ENCODE measurements around the gene C11orf71. TPM values are rescaled to one million over a fixed set of nuclear protein-coding genes. Genes with fewer than 3 reads are reported as not detected.

C11orf71 gene
- total and polyA plus RNA-seq, 9 of the 15 experiments (the other 6 are each of a cell fraction or from before 2014, with no cell fraction given), result 2.9 to 15.1 (median 9.1) TPM

DNA sequence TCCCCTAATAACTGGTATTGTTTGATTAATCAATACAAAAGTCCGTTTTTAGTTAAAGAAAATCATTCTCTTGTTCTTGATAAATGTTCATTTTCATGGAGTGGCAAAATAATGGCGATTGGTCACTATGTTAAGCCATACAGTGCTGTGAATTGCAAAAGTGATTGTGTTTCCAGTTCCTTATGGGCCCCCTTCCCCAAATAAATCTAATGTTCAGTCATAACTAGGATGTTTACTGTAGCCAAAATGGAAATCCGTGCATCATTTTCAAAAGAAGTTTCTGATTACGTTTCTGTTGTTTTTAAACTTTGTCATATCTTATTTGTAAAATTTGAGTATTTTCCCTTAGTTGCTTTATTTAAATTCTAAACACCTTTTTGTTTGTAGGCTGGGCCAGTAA lies 1.0 kb upstream of the C11orf71 start:
- no TSS peak for BruUV-seq (replicated peaks)
- intact Hi-C loops (cut with micrococcal nuclease) (loop anchor here (2.0 kb wide), 1 partner anchor 121 kb away; no protein-coding TSS in a partner anchor), in situ Hi-C loops (cut with MboI) (no loop called here)
- FAIRE-seq (no peak), DNase-seq (ENCODE audit: extremely low read depth in 1 of 4, low spot score in 3 of 4) (no peak), ATAC-seq (no peak)
- Histone ChIP-seq H4K20me1 (replicated peaks; ENCODE audit: control insufficient read depth, insufficient read depth, low read length) (no peaks in the 10 kb centered on the region), H3K36me3 (ENCODE audit: control insufficient read depth, insufficient read depth, low read length) (peaks cover 38% of the 10 kb centered on the region), H3K9me3 (replicated peaks; ENCODE audit: control insufficient read depth, insufficient read depth, low read depth, low read length) (no peaks in the 10 kb centered on the region), H3K9me1 (ENCODE audit: control insufficient read depth, insufficient read depth, low read length) (no peaks in the 10 kb centered on the region), H3K79me2 (ENCODE audit: control insufficient read depth, insufficient read depth, low read length) (peaks cover 84% of the 10 kb centered on the region), H2AFZ (ENCODE audit: low read depth, low read length) (no peak overlapping the region), H3K4me2 (ENCODE audit: insufficient read depth, low read length) (peak overlapping the region; percentile 97), H3K4me3 (peak overlapping the region; percentile 54), H3K9ac (ENCODE audit: insufficient read depth in 1 of 2, low read depth in 2 of 2, low read length in 2 of 2) (peak overlapping the region in 1 of 2 experiments; percentile 95; a peak in 3 of 4 replicates), H3K4me1 (replicated peaks in 1 of 2; ENCODE audit: control insufficient read depth in 2 of 2, insufficient read depth in 2 of 2, low read length in 2 of 2) (peaks cover 3 to 21% of the 10 kb centered on the region in 2 experiments), H3K27ac (ENCODE audit: extremely low read depth, low read depth, low read length) (peak overlapping the region; percentile 99), H3K27me3 (ENCODE audit: control insufficient read depth in 2 of 2, insufficient read depth in 2 of 2, low read length in 2 of 2) (no peaks in the 10 kb centered on the region)
- WGBS (ENCODE audit: insufficient coverage, low coverage, missing lambda C conversion rate), result 1% methylated on average over 4 of the region's 4 CpGs
- CTCF ChIA-PET (ENCODE audit: low intra/inter-chr PET ratio), result interaction anchor here (0.5 kb wide), 1 partner anchor 39 kb away, joined by 3 read pairs; no protein-coding TSS in a partner anchor
- POLR2A ChIA-PET, result interaction anchor here (0.6 to 1.5 kb wide), 3 partner anchors 8 to 315 kb away, joined by 3 to 7 read pairs (median 3); no protein-coding TSS in a partner anchor
- TF ChIP-seq TRIM28 (IDR thresholded peaks at IDR 0.05) (no peak), CHD1 (IDR thresholded peaks at IDR 0.05; ENCODE audit: low read length) (peak; percentile 63)

DNA sequence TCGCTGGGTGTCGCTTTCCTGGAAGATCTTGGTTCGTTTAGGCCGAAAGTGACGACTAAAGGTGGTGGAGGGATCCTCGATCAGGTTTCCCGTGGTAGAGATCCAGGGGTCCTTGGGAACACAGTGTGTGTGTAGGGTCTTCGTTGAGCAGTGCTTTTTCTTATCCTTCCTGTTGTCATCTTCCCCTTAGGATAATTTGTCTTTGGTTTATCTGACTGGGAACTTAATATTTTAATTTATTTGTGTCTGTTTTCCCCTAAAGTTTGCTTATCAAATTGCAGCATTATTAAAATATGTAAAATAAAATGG lies 558 bp upstream of the C11orf71 start:
- peak overlapping the region; percentile 95 to 98 for H3K9ac ChIP-seq (ENCODE audit: insufficient read depth in 1 of 2, low read depth in 2 of 2, low read length in 2 of 2)
- peaks cover 81% of the 10 kb centered on the region for H3K79me2 ChIP-seq (ENCODE audit: control insufficient read depth, insufficient read depth, low read length)
- H3K4me3 ChIP-seq, result peak overlapping the region; percentile 54
- H3K9me3 ChIP-seq (replicated peaks; ENCODE audit: control insufficient read depth, insufficient read depth, low read depth, low read length), result no peaks in the 10 kb centered on the region
- peaks cover 3 to 22% of the 10 kb centered on the region in 2 experiments for H3K4me1 ChIP-seq (replicated peaks in 1 of 2; ENCODE audit: control insufficient read depth in 2 of 2, insufficient read depth in 2 of 2, low read length in 2 of 2)
- TSS peak; percentile 66 for BruUV-seq (replicated peaks)
- ATAC-seq, result peak; percentile 61; the same call in 1 of the 3 replicates
- peak; percentile 46 for FAIRE-seq
- 0% methylated on average over 8 of the region's 8 CpGs for WGBS (ENCODE audit: insufficient coverage, low coverage, missing lambda C conversion rate)
- in situ Hi-C loops (cut with MboI), result no loop called here
- H3K4me2 ChIP-seq (ENCODE audit: insufficient read depth, low read length), result peak overlapping the region; percentile 97
- POLR2A ChIA-PET, result interaction anchor here (1.6 kb wide), 1 partner anchor 11 kb away, joined by 12 read pairs; no protein-coding TSS in a partner anchor
- H4K20me1 ChIP-seq (replicated peaks; ENCODE audit: control insufficient read depth, insufficient read depth, low read length), result no peaks in the 10 kb centered on the region
- peak overlapping the region; percentile 82 for H2AFZ ChIP-seq (ENCODE audit: low read depth, low read length)
- no peaks in the 10 kb centered on the region for H3K27me3 ChIP-seq (ENCODE audit: control insufficient read depth in 2 of 2, insufficient read depth in 2 of 2, low read length in 2 of 2)
- peak overlapping the region; percentile 99 for H3K27ac ChIP-seq (ENCODE audit: extremely low read depth, low read depth, low read length)
- H3K36me3 ChIP-seq (ENCODE audit: control insufficient read depth, insufficient read depth, low read length), result peaks cover 33% of the 10 kb centered on the region
- intact Hi-C loops (cut with micrococcal nuclease), result loop anchor here (1.0 to 2.0 kb wide), 2 partner anchors 38 to 120 kb away; partner anchors contain the start of gene REXO2
- DNase-seq (ENCODE audit: extremely low read depth in 1 of 4, low spot score in 3 of 4), result no peak
- CTCF ChIA-PET (ENCODE audit: low intra/inter-chr PET ratio), result no interaction called here
- H3K9me1 ChIP-seq (ENCODE audit: control insufficient read depth, insufficient read depth, low read length), result no peaks in the 10 kb centered on the region
- 0 out of 4 replicates have a peak, but pooled peaks of 1 of the 2 experiments have one; percentile 0 for TF ChIP-seq TBL1XR1 (IDR thresholded peaks at IDR 0.05; ENCODE audit: low read length in 2 of 2)
- no peak for TF ChIP-seq TEAD4 (IDR thresholded peaks at IDR 0.05; ENCODE audit: low read length)
- TF ChIP-seq TEAD4 (CRISPR knock-in tag; IDR thresholded peaks at IDR 0.05; ENCODE audit: borderline replicate concordance), result no peak
- TF ChIP-seq, protein P1, sequence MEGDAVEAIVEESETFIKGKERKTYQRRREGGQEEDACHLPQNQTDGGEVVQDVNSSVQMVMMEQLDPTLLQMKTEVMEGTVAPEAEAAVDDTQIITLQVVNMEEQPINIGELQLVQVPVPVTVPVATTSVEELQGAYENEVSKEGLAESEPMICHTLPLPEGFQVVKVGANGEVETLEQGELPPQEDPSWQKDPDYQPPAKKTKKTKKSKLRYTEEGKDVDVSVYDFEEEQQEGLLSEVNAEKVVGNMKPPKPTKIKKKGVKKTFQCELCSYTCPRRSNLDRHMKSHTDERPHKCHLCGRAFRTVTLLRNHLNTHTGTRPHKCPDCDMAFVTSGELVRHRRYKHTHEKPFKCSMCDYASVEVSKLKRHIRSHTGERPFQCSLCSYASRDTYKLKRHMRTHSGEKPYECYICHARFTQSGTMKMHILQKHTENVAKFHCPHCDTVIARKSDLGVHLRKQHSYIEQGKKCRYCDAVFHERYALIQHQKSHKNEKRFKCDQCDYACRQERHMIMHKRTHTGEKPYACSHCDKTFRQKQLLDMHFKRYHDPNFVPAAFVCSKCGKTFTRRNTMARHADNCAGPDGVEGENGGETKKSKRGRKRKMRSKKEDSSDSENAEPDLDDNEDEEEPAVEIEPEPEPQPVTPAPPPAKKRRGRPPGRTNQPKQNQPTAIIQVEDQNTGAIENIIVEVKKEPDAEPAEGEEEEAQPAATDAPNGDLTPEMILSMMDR (IDR thresholded peaks at IDR 0.05 in 2 of 3, conservative IDR thresholded peaks at IDR 0.05 in 1 of 3; ENCODE audit: insufficient read depth in 2 of 3, low read depth in 1 of 3, low read length in 3 of 3), result peak in 2 of 3 experiments; percentile 35 to 37; a peak in 2 of 6 replicates
- TF ChIP-seq ZNF24 (IDR thresholded peaks at IDR 0.05), result 0 out of 2 replicates have a peak, but pooled peaks have one; percentile 11
- TF ChIP-seq SOX6 (IDR thresholded peaks at IDR 0.05), result 0 out of 2 replicates have a peak, but pooled peaks have one; percentile 2
- TF ChIP-seq ESRRB (CRISPR knock-in tag; IDR thresholded peaks at IDR 0.05; ENCODE audit: borderline replicate concordance), result no peak
- no peak for TF ChIP-seq NFATC3 (IDR thresholded peaks at IDR 0.05)
- no peak for TF ChIP-seq KHSRP (IDR thresholded peaks at IDR 0.05)
- TF ChIP-seq NCOR1 (IDR thresholded peaks at IDR 0.05), result peak; percentile 14; the same call in 1 of the 2 replicates
- TF ChIP-seq BRD9 (IDR thresholded peaks at IDR 0.05; ENCODE audit: low read depth, partially characterized antibody), result peak; percentile 88
- TF ChIP-seq, protein P2, sequence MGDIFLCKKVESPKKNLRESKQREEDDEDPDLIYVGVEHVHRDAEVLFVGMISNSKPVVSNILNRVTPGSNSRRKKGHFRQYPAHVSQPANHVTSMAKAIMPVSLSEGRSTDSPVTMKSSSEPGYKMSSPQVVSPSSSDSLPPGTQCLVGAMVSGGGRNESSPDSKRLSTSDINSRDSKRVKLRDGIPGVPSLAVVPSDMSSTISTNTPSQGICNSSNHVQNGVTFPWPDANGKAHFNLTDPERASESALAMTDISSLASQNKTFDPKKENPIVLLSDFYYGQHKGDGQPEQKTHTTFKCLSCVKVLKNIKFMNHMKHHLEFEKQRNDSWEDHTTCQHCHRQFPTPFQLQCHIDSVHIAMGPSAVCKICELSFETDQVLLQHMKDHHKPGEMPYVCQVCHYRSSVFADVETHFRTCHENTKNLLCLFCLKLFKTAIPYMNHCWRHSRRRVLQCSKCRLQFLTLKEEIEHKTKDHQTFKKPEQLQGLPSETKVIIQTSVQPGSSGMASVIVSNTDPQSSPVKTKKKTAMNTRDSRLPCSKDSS (IDR thresholded peaks at IDR 0.05; ENCODE audit: low read depth, partially characterized antibody), result no peak
